Occipital lobe (tissue), 2 donors: ENCODE data around the gene TFDP2. TPM values are rescaled to one million over a fixed set of nuclear protein-coding genes. Genes with fewer than 3 reads are reported as not detected.
"Not testable (repeated sequence)": the region's sequence is repeated elsewhere in the genome, so short reads cannot be mapped to it uniquely, and the experiment has no call there.

Experiments used
- DNase-seq: peaks from one replicate; lab custom pipeline; 2025; lab: John Stamatoyannopoulos, UW
- total RNA-seq: library from RNA; depleted of rRNA; stranded (reverse); fragments of >200 nt; gene quantifications from one replicate; pipeline ENCODE4 v1.2.3, GENCODE V29; 2014

TFDP2 gene
- total RNA-seq, 1 donor from 2014 or later: 40.2 TPM

GRCh38 chr3:142075656-142076055 is 73.7 kb downstream of the TFDP2 start:
- not testable (repeated sequence) for DNase-seq

GRCh38 chr3:142072816-142073215 is 76.5 kb downstream of the TFDP2 start:
- no peak for DNase-seq

GRCh38 chr3:142065932-142066331 is 83.4 kb downstream of the TFDP2 start:
- no peak for DNase-seq

- no peak for DNase-seq
Measured at GRCh38 chr3:142065344-142065743, 84.0 kb downstream of the TFDP2 start.

GRCh38 chr3:142064454-142064853 is 84.9 kb downstream of the TFDP2 start:
- no peak for DNase-seq

GRCh38 chr3:142057331-142057725 is 92.0 kb downstream of the TFDP2 start:
- DNase-seq: no peak

- DNase-seq: no peak
Measured at GRCh38 chr3:142056656-142057330, 92.6 kb downstream of the TFDP2 start.

GRCh38 chr3:142053835-142054234 is 95.5 kb downstream of the TFDP2 start:
- no peak for DNase-seq

- DNase-seq: no peak
Measured at GRCh38 chr3:142053244-142053643, 96.1 kb downstream of the TFDP2 start.

- no peak for DNase-seq
Measured at GRCh38 chr3:142051351-142051750, 98.0 kb downstream of the TFDP2 start.

- no peak for DNase-seq
Measured at GRCh38 chr3:142047021-142047369, 102.3 kb downstream of the TFDP2 start.

GRCh38 chr3:142046320-142047020 is 102.9 kb downstream of the TFDP2 start:
- no peak for DNase-seq

- no peak for DNase-seq
Measured at GRCh38 chr3:142040941-142041491, 108.3 kb downstream of the TFDP2 start.

GRCh38 chr3:142035308-142035922 is 113.9 kb downstream of the TFDP2 start:
- no peak for DNase-seq

GRCh38 chr3:142033292-142033691 is 116.1 kb downstream of the TFDP2 start:
- DNase-seq: no peak

- no peak for DNase-seq
Measured at GRCh38 chr3:142031575-142031974, 117.8 kb downstream of the TFDP2 start.

- no peak for DNase-seq
Measured at GRCh38 chr3:142029791-142030190, 119.6 kb downstream of the TFDP2 start.

GRCh38 chr3:142029052-142029642 is 120.2 kb downstream of the TFDP2 start:
- no peak for DNase-seq

- no peak for DNase-seq
Measured at GRCh38 chr3:142028243-142028777, 121.0 kb downstream of the TFDP2 start.

- DNase-seq: no peak
Measured at GRCh38 chr3:142027735-142028134, 121.6 kb downstream of the TFDP2 start.

- no peak for DNase-seq
Measured at GRCh38 chr3:142027300-142027699, 122.0 kb downstream of the TFDP2 start.

- DNase-seq: no peak
Measured at GRCh38 chr3:142026333-142026732, 123.0 kb downstream of the TFDP2 start.
